HCT116 (cell line): ENCODE results near the gene DNAJC5. TPM values are rescaled to one million over a fixed set of nuclear protein-coding genes. Genes with fewer than 3 reads are reported as not detected.

Source experiments
- ATAC-seq: fragments of 200-7000 bp; cut with Tn5 transposase; 2 replicates; pipeline ENCODE4 v1.9.1; 2020; ENCODE audit warnings: mild to moderate bottlenecking, moderate library complexity
- BruUV-seq: library from RNA; stranded (reverse); fragments of 400-500 nt; replicated peaks from 2 replicates; lab custom pipeline; 2021; lab: Mats Ljungman, UMichigan
- CTCF ChIA-PET: fragments of 300-600 bp; sonication (Branson Sonifier 250); formaldehyde crosslinking; loops from one replicate; lab custom pipeline; 2021; ENCODE audit warnings: antibody characterized with exemption; lab: Charles Lee
- POLR2A ChIA-PET: fragments of 300-600, 350-600 bp; sonication (Branson Sonifier 250); formaldehyde crosslinking; loops from one replicate; lab custom pipeline; 2021; ENCODE audit warnings: antibody characterized with exemption; lab: Charles Lee
- RAD21 ChIA-PET, 2 experiments: fragments of 300-600 bp; sonication (Branson Sonifier 250); formaldehyde crosslinking; loops; one replicate each; lab custom pipeline; 2023; ENCODE audit warnings: low total read pairs in 2 of 2; ENCODE audit not compliant: uncharacterized antibody in 2 of 2, unreplicated experiment in 2 of 2, low non-redundant PET in 1 of 2; lab: Charles Lee
- DNase-seq: peaks from one replicate; pipeline ENCODE4 v3.0.0-alpha.2; 2010; ENCODE audit warnings: low read depth, low spot score
- H2AFZ ChIP-seq: fragments of 200-600 bp; shearing (Covaris generic), sonication (generic); 2 replicates; pipeline ENCODE4 v1.6.1; 2017; ENCODE audit warnings: low read depth, mixed run types, mixed read lengths, antibody characterized with exemption, low read length; ENCODE audit not compliant: poor library complexity, severe bottlenecking
- H3K27ac ChIP-seq: 2 replicates; pipeline ENCODE4 v1.5.1; 2012; ENCODE audit warnings: low read depth, low read length
- H3K27me3 ChIP-seq: fragments of 200-600 bp; sonication (generic); 2 replicates; pipeline ENCODE4 v1.6.1; 2016; ENCODE audit warnings: mixed run types, low read length, mixed read lengths; ENCODE audit not compliant: insufficient read depth
- H3K36me3 ChIP-seq, 2 experiments: fragments of 200-500 bp in 1 of 2; fragments of 200-600 bp in 1 of 2; sonication (Bioruptor generic) in 1 of 2; sonication (generic) in 1 of 2; 2 replicates each; pipeline versions ENCODE4 v1.5.1 to v1.6.1; 2014 to 2016; ENCODE audit warnings: low read length in 2 of 2, inconsistent platforms in 1 of 2, mixed read lengths in 1 of 2, mixed run types in 1 of 2; ENCODE audit not compliant: insufficient read depth in 2 of 2, control insufficient read depth in 1 of 2
- H3K4me1 ChIP-seq, 2 experiments: fragments of 200-600 bp in 1 of 2; sonication (generic) in 1 of 2; 2 replicates each; pipeline versions ENCODE4 v1.5.1 to v1.6.1; 2012 to 2017; ENCODE audit warnings: low read length in 2 of 2, inconsistent platforms in 1 of 2, mild to moderate bottlenecking in 1 of 2, mixed read lengths in 1 of 2, mixed run types in 1 of 2, moderate library complexity in 1 of 2; ENCODE audit not compliant: insufficient read depth in 2 of 2, control insufficient read depth in 1 of 2
- H3K4me2 ChIP-seq: fragments of 200-600 bp; sonication (generic); 2 replicates; pipeline ENCODE4 v1.6.1; 2017; ENCODE audit warnings: mixed run types, low read length, mixed read lengths
- H3K4me3 ChIP-seq, 2 experiments: fragments of 200-600 bp in 1 of 2; sonication (generic) in 1 of 2; replicated peaks in 1 of 2; 2 replicates each; pipeline ENCODE4 v1.5.1; 2011 to 2016; ENCODE audit warnings: low read length in 2 of 2, control low read depth in 1 of 2, low read depth in 1 of 2, mild to moderate bottlenecking in 1 of 2, mixed read lengths in 1 of 2, mixed run types in 1 of 2
- H3K79me2 ChIP-seq: fragments of 200-600 bp; sonication (generic); 2 replicates; pipeline ENCODE4 v1.6.1; 2017; ENCODE audit warnings: mild to moderate bottlenecking, mixed run types, low read length, moderate library complexity, mixed read lengths; ENCODE audit not compliant: insufficient read depth
- H3K9ac ChIP-seq: fragments of 200-600 bp; sonication (generic); 2 replicates; pipeline ENCODE4 v1.6.1; 2016; ENCODE audit warnings: low read length, mixed read lengths
- H3K9me2 ChIP-seq: fragments of 200-600 bp; sonication (generic), shearing (Covaris generic); 2 replicates; pipeline ENCODE4 v1.6.1; 2017; ENCODE audit warnings: mixed run types, mild to moderate bottlenecking, moderate library complexity; ENCODE audit not compliant: insufficient read depth
- H3K9me3 ChIP-seq, 2 experiments: fragments of 200-500 bp in 1 of 2; fragments of 200-600 bp in 1 of 2; sonication (Bioruptor generic) in 1 of 2; sonication (generic) in 1 of 2; 2 replicates each; pipeline ENCODE4 v1.6.1; 2014 to 2017; ENCODE audit warnings: low read length in 2 of 2, mixed read lengths in 2 of 2, inconsistent platforms in 1 of 2, low read depth in 1 of 2, mild to moderate bottlenecking in 1 of 2, mixed run types in 1 of 2, moderate library complexity in 1 of 2; ENCODE audit not compliant: control insufficient read depth in 1 of 2, insufficient read depth in 1 of 2
- H4K20me1 ChIP-seq: fragments of 200-600 bp; sonication (generic), shearing (Covaris generic); 2 replicates; pipeline ENCODE4 v1.6.1; 2017; ENCODE audit warnings: mixed run types, mild to moderate bottlenecking, moderate library complexity; ENCODE audit not compliant: insufficient read depth
- EZH2 ChIP-seq: fragments of 200-600 bp; sonication (generic); IDR thresholded peaks from 2 replicates; pipeline ENCODE4 v1.6.1; 2017; ENCODE audit warnings: antibody characterized with exemption, mixed run types
- EZH2phosphoT487 ChIP-seq: fragments of 200-600 bp; IDR thresholded peaks from 2 replicates; pipeline ENCODE4 v1.6.1; 2018; ENCODE audit warnings: antibody characterized with exemption, borderline replicate concordance
- POLR2A ChIP-seq: IDR thresholded peaks from 2 replicates; pipeline ENCODE4 v1.7.0; 2011; ENCODE audit warnings: borderline replicate concordance; ENCODE audit not compliant: insufficient read depth, insufficient read length; ENCODE audit errors: extremely low read depth
- SP1 ChIP-seq: IDR thresholded peaks from 2 replicates; pipeline ENCODE4 v1.6.1; 2012; ENCODE audit warnings: low read depth
- YY1 ChIP-seq: IDR thresholded peaks from 2 replicates; pipeline ENCODE4 v1.6.1; 2011; ENCODE audit warnings: low read length, low read depth, moderate library complexity, mild to moderate bottlenecking; ENCODE audit not compliant: insufficient replicate concordance; ENCODE audit errors: extremely low read depth
- intact Hi-C: fragments of 100-400 bp; cut with micrococcal nuclease; formaldehyde crosslinking; loops from 2 replicates; pipeline ENCODE4 v1.10.0; 2022
- total RNA-seq: library from RNA; stranded (reverse); gene quantifications from one replicate; pipeline ENCODE4 v1.2.1, GENCODE V29; 2021; ENCODE audit not compliant: unreplicated experiment
- TF ChIP-seq, protein P1 (sequence below): IDR thresholded peaks from 2 replicates; pipeline ENCODE4 v1.6.1; 2011; ENCODE audit warnings: mild to moderate bottlenecking, low read length, moderate library complexity; ENCODE audit not compliant: insufficient replicate concordance; ENCODE audit errors: extremely low read depth
- TF ChIP-seq, protein P2 (sequence below): IDR thresholded peaks from 2 replicates; pipeline ENCODE4 v1.6.1; 2012
- TF ChIP-seq, protein P3 (sequence below), 3 experiments: fragments of 200-600 bp in 1 of 3; sonication (generic) in 1 of 3; IDR thresholded peaks in 2 of 3; conservative IDR thresholded peaks in 1 of 3; 2 replicates each; pipeline ENCODE4 v1.5.1; 2012 to 2017; ENCODE audit warnings: low read depth in 2 of 3, low read length in 2 of 3, antibody characterized with exemption in 1 of 3, borderline replicate concordance in 1 of 3, control low read depth in 1 of 3, mild to moderate bottlenecking in 1 of 3, mixed read lengths in 1 of 3, mixed run types in 1 of 3, moderate library complexity in 1 of 3; ENCODE audit not compliant: insufficient read depth in 1 of 3

Gene DNAJC5
- total RNA-seq, 1 experiment from 2014 or later, result 38.3 TPM

DNA sequence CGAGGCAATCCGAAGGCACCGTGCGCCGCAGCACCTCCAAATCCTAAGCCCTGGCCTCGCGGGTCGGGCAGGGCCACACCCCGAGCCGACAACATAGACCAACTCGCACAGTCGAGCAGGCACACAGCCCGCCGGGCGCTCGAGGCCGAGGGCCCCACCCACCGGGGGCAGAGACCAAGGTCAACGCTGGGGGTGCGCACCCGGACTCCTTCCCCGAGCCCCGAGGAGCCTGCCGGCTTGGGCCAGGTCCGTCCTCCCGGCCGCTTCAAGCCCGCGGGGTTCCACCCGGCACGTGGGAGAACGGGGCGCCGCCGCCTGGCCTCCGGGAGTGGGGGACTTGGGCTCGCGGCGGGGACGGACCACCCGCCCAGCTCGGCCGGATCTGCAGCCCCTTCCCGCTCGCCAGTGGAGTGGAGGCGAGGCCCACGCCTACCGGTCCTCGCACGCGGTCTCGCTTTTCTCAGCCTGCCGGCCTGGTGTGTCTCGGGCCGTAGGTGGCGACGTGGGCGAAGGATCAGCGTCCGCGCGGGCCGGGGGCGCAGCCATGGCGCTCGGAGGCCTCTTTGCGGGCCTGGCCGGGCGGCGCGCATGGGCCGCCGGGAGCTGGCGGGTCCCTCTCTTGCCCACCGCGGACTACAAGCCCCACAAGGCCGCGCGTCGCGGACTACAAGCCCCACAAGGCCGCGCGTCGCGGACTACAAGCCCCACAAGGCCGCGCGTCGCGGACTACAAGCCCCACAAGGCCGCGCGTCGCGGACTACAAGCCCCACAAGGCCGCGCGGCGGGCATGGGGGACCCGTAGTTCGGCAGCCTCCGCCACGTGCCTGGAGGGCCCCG lies 61.1 kb downstream of the DNAJC5 start, which contains the start of gene UCKL1 (continued):
- TF ChIP-seq, protein P1, sequence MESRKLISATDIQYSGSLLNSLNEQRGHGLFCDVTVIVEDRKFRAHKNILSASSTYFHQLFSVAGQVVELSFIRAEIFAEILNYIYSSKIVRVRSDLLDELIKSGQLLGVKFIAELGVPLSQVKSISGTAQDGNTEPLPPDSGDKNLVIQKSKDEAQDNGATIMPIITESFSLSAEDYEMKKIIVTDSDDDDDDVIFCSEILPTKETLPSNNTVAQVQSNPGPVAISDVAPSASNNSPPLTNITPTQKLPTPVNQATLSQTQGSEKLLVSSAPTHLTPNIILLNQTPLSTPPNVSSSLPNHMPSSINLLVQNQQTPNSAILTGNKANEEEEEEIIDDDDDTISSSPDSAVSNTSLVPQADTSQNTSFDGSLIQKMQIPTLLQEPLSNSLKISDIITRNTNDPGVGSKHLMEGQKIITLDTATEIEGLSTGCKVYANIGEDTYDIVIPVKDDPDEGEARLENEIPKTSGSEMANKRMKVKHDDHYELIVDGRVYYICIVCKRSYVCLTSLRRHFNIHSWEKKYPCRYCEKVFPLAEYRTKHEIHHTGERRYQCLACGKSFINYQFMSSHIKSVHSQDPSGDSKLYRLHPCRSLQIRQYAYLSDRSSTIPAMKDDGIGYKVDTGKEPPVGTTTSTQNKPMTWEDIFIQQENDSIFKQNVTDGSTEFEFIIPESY, result peak; percentile 78
- TF ChIP-seq YY1, result peak; percentile 85
- TF ChIP-seq, protein P2, sequence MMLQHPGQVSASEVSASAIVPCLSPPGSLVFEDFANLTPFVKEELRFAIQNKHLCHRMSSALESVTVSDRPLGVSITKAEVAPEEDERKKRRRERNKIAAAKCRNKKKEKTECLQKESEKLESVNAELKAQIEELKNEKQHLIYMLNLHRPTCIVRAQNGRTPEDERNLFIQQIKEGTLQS, result no peak
- TF ChIP-seq, protein P3, sequence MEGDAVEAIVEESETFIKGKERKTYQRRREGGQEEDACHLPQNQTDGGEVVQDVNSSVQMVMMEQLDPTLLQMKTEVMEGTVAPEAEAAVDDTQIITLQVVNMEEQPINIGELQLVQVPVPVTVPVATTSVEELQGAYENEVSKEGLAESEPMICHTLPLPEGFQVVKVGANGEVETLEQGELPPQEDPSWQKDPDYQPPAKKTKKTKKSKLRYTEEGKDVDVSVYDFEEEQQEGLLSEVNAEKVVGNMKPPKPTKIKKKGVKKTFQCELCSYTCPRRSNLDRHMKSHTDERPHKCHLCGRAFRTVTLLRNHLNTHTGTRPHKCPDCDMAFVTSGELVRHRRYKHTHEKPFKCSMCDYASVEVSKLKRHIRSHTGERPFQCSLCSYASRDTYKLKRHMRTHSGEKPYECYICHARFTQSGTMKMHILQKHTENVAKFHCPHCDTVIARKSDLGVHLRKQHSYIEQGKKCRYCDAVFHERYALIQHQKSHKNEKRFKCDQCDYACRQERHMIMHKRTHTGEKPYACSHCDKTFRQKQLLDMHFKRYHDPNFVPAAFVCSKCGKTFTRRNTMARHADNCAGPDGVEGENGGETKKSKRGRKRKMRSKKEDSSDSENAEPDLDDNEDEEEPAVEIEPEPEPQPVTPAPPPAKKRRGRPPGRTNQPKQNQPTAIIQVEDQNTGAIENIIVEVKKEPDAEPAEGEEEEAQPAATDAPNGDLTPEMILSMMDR (IDR thresholded peaks at IDR 0.05 in 2 of 3, conservative IDR thresholded peaks at IDR 0.05 in 1 of 3; ENCODE audit: borderline replicate concordance in 1 of 3, insufficient read depth in 1 of 3, low read depth in 2 of 3, low read length in 2 of 3), result no peak
- no peak for TF ChIP-seq SP1
- no peak for TF ChIP-seq EZH2
- TF ChIP-seq, all 23 proteins: peak for 5

DNA sequence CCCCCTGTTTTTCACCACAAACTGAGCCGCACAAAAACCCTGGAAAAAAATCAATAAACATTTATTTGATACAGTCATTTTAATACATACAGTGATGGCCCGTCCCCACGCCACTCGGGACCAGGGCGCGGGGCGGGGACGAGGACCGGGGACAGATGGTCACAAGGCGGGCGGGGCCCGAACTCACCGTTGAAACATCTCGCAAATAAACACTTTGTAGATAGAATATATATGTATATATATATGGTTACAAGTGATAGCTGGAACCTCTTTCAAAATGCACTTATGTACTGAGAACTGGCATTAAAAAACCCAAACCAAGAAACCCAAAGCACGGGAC lies 61.7 kb downstream of the DNAJC5 start:
- intact Hi-C loops, result loop anchor here (2.0 to 5.0 kb wide), 2 partner anchors 24 to 259 kb away; partner anchors contain the start of genes PRPF6 and TNFRSF6B
- Histone ChIP-seq H3K9me2 (no peaks in the 10 kb centered on the region), H4K20me1 (no peaks in the 10 kb centered on the region), H3K9ac (peak overlapping the region; percentile 90), H3K4me2 (peak overlapping the region; percentile 91), H3K4me3 (peak overlapping the region; percentile 66 to 96), H3K27ac (peak overlapping the region; percentile 79), H3K36me3 (no peaks in the 10 kb centered on the region; a peak in 1 of 4 replicates), H2AFZ (no peak overlapping the region), H3K27me3 (no peaks in the 10 kb centered on the region), H3K79me2 (peaks cover 46% of the 10 kb centered on the region), H3K4me1 (peaks cover 17 to 58% of the 10 kb centered on the region in 2 experiments; a peak in 3 of 4 replicates), H3K9me3 (no peaks in the 10 kb centered on the region)
- peak; percentile 46 for TF ChIP-seq POLR2A
- TF ChIP-seq EZH2phosphoT487, result no peak
- ATAC-seq (peak; percentile 3), DNase-seq (no peak)
- ChIA-PET POLR2A (interaction anchor here (1.0 to 1.4 kb wide), 2 partner anchors 82 to 92 kb away, joined by 3 read pairs; partner anchors contain the start of gene TPD52L2), CTCF (interaction anchor here (1.0 to 2.1 kb wide), 2 partner anchors 17 to 24 kb away, joined by 3 to 12 read pairs; no protein-coding TSS in a partner anchor), RAD21 (interaction anchor here in 1 of 2 experiments (0.7 to 1.0 kb wide), 2 partner anchors 17 to 220 kb away, joined by 3 read pairs; partner anchors contain the start of gene LIME1)
- no TSS peak for BruUV-seq
